ENCODE measurements around the gene MARCHF10.

The MARCHF10 gene

GRCh38 chr17:62751060-62751691 lies 56.9 kb downstream of the MARCHF10 start:
- DNase-seq, result no peak

GRCh38 chr17:62750631-62751051 lies 57.5 kb downstream of the MARCHF10 start:
- no peak for DNase-seq

DNA sequence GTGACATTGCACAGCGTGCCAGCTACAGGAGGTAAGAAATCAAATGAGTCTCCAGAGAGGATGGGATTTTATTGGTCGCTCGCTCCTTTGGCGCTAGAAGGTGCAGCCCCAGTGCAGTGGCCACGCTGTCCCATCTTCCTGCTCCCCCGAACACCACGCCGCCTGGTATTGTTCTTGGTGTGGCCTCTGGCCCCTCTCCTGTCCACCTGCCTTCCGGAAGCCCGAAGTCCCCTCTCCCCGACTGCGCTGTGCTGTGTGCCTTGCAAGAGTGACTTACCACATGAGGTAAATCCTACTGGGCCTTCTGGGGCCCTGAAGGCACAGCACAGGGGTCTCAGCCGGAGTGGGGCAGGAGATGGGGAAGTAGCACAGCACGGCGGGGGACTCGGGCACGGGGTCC lies 58.2 kb downstream of the MARCHF10 start:
- DNase-seq, result no peak

DNA sequence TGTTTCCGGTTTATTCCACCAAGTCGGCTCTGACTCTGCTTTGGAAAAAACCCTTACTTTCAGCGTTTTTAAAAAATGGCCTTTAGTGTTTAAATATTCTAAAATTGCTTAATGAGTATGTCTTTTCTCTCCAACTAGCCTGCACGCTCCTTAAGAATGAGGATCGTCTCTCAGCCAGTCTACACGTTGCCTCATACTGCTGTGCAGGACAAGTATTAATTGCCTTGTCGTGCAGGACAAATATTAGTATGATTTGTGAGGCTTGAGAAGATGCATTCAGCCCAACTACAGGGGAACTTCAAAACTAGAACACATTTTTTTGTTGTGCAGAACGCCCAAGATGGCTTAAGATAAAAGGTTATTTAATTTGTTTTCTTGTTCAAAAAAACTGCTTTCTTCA lies 61.2 kb downstream of the MARCHF10 start:
- no peak for DNase-seq

GRCh38 chr17:62745806-62746205 lies 62.3 kb downstream of the MARCHF10 start:
- no peak for DNase-seq

GRCh38 chr17:62744259-62744658 lies 63.9 kb downstream of the MARCHF10 start:
- DNase-seq, result no peak

GRCh38 chr17:62741290-62741689 lies 66.8 kb downstream of the MARCHF10 start:
- DNase-seq, result no peak

DNA sequence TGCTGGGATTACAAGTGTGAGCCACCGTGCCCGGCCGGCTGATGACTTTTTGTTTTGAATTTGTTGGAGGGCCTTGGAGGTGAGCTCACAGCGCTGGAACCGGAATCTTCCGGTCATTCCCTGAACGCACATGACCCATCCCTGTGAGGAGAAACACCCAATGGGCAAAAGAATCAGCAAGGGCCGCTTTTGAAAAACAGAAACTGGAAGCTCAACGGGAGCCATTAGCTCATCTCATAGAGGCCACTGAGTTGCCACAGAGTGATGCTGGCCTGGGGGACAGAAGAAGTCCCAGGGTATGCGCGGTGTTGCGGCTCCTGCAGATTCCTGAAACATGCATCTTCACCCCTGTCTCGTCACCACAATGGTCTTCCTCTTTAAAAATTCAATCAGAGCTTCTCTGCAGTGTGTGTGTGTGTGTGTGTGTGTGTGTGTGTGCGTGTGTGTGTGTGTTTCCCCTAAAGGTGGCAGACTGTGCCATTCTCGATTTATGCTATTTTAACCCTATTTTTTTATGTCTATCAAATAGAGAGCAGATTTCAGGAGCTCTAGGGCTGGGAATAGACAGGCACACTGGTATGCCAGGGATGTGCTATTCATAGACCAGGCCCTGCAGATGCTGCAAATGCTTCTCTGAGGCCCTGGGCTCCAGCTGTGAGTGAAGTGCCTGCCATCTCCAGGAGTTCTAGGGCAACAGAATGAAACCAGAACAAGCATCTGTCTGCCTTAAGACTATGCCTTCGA lies 68.3 kb downstream of the MARCHF10 start:
- DNase-seq, result no peak

DNA sequence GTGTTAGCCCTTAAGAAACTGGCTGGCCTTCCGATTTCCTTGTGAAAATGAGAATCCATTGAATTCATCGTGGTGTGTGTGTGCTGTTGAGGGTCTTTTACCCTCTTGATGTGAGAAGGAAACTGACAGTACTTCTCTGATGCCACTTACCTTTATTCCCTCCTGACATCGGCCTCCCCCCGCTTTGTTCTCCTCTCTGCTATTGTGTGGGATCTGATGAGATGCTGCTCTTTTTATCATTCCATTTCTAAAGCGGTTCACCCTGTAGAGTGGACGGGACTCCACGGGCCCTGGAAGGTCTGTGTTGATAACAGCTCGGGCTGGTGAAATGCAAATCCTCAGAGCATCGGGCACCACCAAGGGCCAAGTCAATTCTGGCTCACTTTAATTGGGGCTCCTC lies 69.8 kb downstream of the MARCHF10 start:
- DNase-seq, result no peak

DNA sequence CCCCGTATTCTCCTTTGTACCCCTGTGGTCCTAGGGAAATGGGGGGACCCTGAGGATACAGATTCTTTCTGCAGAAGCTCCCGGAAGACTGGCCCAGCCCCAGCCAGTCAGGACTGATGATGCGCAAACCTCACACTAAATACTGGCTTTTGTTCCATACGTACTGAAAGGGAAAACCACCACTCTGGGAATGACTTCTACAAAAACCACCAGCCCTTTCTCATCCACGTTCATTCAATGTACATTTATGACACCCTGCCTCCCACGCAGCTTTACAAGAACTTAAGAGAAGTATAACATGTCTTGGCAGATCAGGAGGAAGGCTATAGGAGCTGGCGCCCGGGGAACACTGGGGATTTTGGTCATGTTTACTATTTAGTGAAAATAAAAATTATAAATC lies 70.6 kb downstream of the MARCHF10 start:
- no peak for DNase-seq

GRCh38 chr17:62735044-62735651 lies 73.0 kb downstream of the MARCHF10 start:
- DNase-seq, result no peak

- no peak for DNase-seq
Observed at GRCh38 chr17:62732125-62732524, 76.0 kb downstream of the MARCHF10 start.

- no peak for DNase-seq
Observed at GRCh38 chr17:62727916-62728672, 80.0 kb downstream of the MARCHF10 start.

- no peak for DNase-seq
Observed at GRCh38 chr17:62725791-62726249, 82.3 kb downstream of the MARCHF10 start.

DNA sequence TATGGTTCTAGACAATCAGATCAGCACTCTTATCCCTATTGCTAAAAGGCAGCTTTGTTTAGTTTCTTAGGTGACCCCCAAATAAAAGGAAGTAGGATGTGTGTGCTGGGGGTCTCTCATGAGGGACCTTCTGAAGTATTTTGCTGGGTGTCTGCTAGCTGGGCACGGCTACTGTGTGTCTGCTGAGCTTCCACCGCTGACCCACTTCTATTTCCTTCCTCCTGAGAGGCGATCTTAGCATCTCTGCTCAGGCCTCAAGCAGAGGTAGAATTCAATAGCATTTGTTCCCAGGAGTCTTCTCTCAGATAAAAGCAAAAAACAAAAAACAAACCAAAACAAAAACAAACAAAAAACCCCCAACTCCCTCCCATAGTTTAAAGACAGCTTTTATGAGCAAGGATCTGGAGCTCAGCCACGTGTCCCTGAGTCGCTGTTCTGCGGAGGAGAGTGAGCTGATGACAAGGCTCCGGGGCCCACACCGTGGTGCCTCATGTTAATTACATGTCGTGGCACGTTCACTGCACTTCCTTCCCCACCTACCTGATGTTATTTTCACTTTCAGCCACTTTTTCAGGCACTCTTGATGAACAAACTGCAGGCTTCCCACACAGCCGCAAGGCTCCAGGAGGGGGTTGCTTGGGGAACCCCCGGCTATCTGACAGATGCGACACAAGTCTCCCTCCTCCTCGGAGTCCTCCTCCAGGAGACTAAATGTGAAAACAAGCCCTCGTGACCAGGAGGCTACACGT lies 83.5 kb downstream of the MARCHF10 start:
- DNase-seq, result no peak

DNA sequence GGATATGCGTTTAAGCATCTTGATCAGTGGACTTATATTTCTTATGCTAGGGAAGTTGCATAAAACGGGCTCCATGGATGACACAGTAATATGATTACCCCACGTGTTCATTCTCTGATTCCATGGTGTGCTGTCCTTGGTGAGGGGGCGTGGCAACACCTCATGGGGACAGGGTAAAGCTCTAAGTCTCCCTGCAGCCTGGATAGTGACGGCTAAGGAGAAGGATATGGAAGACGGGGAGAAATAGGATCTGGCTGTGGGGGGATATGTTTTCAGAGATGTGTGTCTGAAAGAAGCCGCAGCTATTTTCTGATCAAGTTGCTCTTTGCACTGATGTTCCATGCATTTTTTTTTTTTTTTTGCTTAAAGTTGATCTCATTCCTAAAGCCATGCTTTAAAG lies 84.3 kb downstream of the MARCHF10 start:
- DNase-seq, result no peak

- DNase-seq, result no peak
Observed at GRCh38 chr17:62722625-62723024, 85.5 kb downstream of the MARCHF10 start.

GRCh38 chr17:62720126-62720850 lies 87.8 kb downstream of the MARCHF10 start:
- no peak for DNase-seq

GRCh38 chr17:62719586-62719985 lies 88.5 kb downstream of the MARCHF10 start:
- no peak for DNase-seq

GRCh38 chr17:62718429-62718828 lies 89.7 kb downstream of the MARCHF10 start:
- no peak for DNase-seq

DNA sequence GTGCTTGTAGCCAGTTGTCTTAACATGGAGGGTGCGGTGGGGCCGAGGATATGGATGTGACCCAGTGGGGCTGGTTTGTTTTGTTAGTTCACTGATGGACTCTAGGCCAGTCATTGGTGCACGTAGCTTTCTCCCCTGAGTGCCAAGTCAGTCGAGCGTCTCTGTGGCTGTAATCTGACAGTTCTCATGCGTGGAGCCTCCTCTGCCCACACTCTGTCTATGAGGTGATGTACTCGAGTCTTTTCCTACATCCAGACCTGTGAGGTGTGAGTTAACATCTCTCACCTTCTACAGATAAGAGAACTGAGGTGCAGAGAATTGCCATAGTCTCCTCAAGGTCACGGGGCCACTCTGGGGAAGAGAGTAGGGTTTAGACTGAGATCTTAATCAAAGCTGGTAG lies 90.2 kb downstream of the MARCHF10 start:
- no peak for DNase-seq

DNA sequence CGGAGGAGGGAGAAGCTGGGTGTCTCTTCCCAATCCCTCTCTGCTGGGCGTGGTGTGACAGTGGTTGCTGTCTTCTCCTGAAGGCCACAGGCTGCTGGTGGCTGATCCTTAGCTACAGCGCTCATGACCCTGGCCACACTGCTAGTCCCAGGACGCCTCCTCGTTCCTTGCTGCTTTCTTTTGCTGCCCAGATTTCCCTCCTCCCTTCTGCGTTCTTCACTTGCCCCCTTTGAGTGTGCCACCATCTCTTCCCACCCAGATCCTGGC lies 90.6 kb downstream of the MARCHF10 start:
- no peak for DNase-seq
